Mesendoderm (in vitro differentiated cells): Measurements from ENCODE around the gene CCDC69.

ENCODE experiments used
- DNase-seq: peaks from one replicate; pipeline ENCODE4 v3.0.0; 2013
- H2AK5ac ChIP-seq: 2 replicates; pipeline ENCODE4 v1.6.1; 2013; ENCODE audit warnings: low read length, inconsistent platforms
- H2BK120ac ChIP-seq: 2 replicates; pipeline ENCODE4 v1.6.1; 2013; ENCODE audit warnings: low read depth, mild to moderate bottlenecking, low read length, moderate library complexity, mixed read lengths
- H2BK15ac ChIP-seq: replicated peaks from 2 replicates; pipeline ENCODE4 v1.6.1; 2013; ENCODE audit warnings: low read depth, mild to moderate bottlenecking, moderate library complexity
- H2BK5ac ChIP-seq: 2 replicates; pipeline ENCODE4 v1.6.1; 2013; ENCODE audit warnings: low read length, inconsistent platforms
- H3K18ac ChIP-seq: 2 replicates; pipeline ENCODE4 v1.6.1; 2013; ENCODE audit warnings: mild to moderate bottlenecking, low read length, mixed read lengths
- H3K23ac ChIP-seq: one replicate; pipeline ENCODE4 v1.6.1; 2013; ENCODE audit warnings: low read length
- H3K27ac ChIP-seq: 2 replicates; pipeline ENCODE4 v1.5.1; 2013; ENCODE audit warnings: low read depth, mild to moderate bottlenecking, inconsistent platforms, low read length, moderate library complexity
- H3K27me3 ChIP-seq: 2 replicates; pipeline ENCODE4 v1.6.1; 2013; ENCODE audit warnings: low read length, control low read depth, mild to moderate bottlenecking, inconsistent platforms; ENCODE audit not compliant: insufficient read depth, poor library complexity
- H3K36me3 ChIP-seq: 2 replicates; pipeline ENCODE4 v1.6.1; 2013; ENCODE audit warnings: low read length, inconsistent platforms; ENCODE audit not compliant: control insufficient read depth, insufficient read depth
- H3K4ac ChIP-seq: one replicate; pipeline ENCODE4 v1.6.1; 2013; ENCODE audit warnings: low read depth, mild to moderate bottlenecking, low read length, moderate library complexity
- H3K4me1 ChIP-seq: 2 replicates; pipeline ENCODE4 v1.6.1; 2013; ENCODE audit warnings: low read depth, low read length, inconsistent platforms; ENCODE audit not compliant: control insufficient read depth
- H3K4me2 ChIP-seq: 2 replicates; pipeline ENCODE4 v1.6.1; 2013; ENCODE audit warnings: low read length
- H3K4me3 ChIP-seq: 2 replicates; pipeline ENCODE4 v1.5.1; 2013; ENCODE audit warnings: mild to moderate bottlenecking, low read length
- H3K56ac ChIP-seq: one replicate; pipeline ENCODE4 v1.6.1; 2013; ENCODE audit warnings: low read length
- H3K79me1 ChIP-seq: 2 replicates; pipeline ENCODE4 v1.6.1; 2013; ENCODE audit warnings: low read length, inconsistent platforms
- H3K79me2 ChIP-seq: 2 replicates; pipeline ENCODE4 v1.6.1; 2013; ENCODE audit warnings: mild to moderate bottlenecking, low read length; ENCODE audit not compliant: control insufficient read depth, insufficient read depth
- H3K9ac ChIP-seq: 2 replicates; pipeline ENCODE4 v1.6.1; 2013; ENCODE audit warnings: low read length, inconsistent platforms
- H4K5ac ChIP-seq: one replicate; pipeline ENCODE4 v1.6.1; 2013; ENCODE audit warnings: low read length
- H4K8ac ChIP-seq: one replicate; pipeline ENCODE4 v1.6.1; 2013; ENCODE audit warnings: low read depth, mild to moderate bottlenecking, control low read depth, low read length, moderate library complexity
- WGBS: extraction: QIAGEN DNeasy Blood & Tissue Kit; methylation state at CpG from one replicate; pipeline ENCODE4 v1.1.7; 2013; ENCODE audit warnings: low lambda C conversion rate, missing lambda C conversion rate; ENCODE audit not compliant: insufficient coverage; ENCODE audit errors: extremely low coverage; 5-methylcytosine and 5-hydroxymethylcytosine counted together

The CCDC69 gene

DNA sequence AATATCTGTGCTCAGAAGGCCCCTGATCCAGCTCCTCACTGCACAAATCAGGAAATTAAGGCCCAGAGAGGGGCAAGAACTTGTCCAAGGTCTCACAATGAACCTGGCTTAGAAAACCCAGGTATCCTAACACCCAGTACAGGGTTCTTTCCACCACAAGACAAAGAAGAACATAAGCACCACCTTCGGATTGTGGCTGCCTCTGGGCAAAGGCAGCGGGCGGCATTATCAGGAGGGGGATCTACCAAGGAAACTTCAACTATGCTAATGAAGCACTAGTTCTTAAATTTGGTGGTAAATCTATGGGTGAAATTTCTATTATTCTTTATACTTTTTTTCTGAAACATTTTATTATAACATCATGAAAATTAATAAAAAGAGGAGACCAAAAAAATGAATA lies 84.2 kb downstream of the CCDC69 start:
- WGBS: no CpG with 5 or more reads among the region's 3 CpGs
- peaks cover 37% of the 10 kb centered on the region for H3K36me3 ChIP-seq

DNA sequence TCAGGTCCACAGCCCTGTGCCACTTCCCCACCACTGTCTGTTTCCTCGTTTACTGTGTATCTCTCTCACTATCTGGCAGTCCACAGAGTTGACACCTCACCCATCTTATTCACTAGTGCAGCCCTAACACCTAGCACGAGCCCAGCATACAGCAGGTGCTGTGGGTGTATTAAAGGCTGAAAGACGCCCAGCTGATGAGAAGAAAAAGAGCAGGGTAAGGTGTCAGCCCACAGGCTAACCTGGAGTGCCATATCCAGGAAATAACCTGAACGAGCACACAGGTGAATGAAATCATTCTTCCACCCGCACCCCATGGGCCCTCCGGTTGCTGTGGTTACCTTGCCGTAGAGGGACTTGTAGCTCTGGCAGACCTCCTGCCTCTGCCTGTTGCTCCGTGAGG lies 84.9 kb downstream of the CCDC69 start:
- no peak overlapping the region for H4K8ac ChIP-seq
- H3K27me3 ChIP-seq: no peaks in the 10 kb centered on the region
- H3K4me1 ChIP-seq: no peaks in the 10 kb centered on the region
- no peak overlapping the region for H3K9ac ChIP-seq
- H3K4me3 ChIP-seq: no peak overlapping the region
- H2BK5ac ChIP-seq: no peak overlapping the region
- no CpG with 5 or more reads among the region's 8 CpGs for WGBS
- peaks cover 42% of the 10 kb centered on the region for H3K36me3 ChIP-seq
- H3K23ac ChIP-seq: no peak overlapping the region
- no peak overlapping the region for H2BK15ac ChIP-seq
- no peak overlapping the region for H4K5ac ChIP-seq
- no peak overlapping the region for H3K18ac ChIP-seq
- peaks cover 23% of the 10 kb centered on the region for H3K79me1 ChIP-seq
- no peak overlapping the region for H3K4me2 ChIP-seq
- H3K56ac ChIP-seq: no peak overlapping the region
- no peak overlapping the region for H3K27ac ChIP-seq
- no peak overlapping the region for H2AK5ac ChIP-seq
- H3K4ac ChIP-seq: no peak overlapping the region
- peaks cover 8% of the 10 kb centered on the region for H3K79me2 ChIP-seq
- DNase-seq: no peak
- H2BK120ac ChIP-seq: no peak overlapping the region

More for the DNA sequence above, 84.2 kb downstream of the CCDC69 start:
- Histone ChIP-seq H2BK120ac (no peak overlapping the region), H3K4me1 (no peaks in the 10 kb centered on the region), H3K4me3 (no peak overlapping the region), H4K8ac (no peak overlapping the region), H3K56ac (no peak overlapping the region), H2AK5ac (no peak overlapping the region), H2BK5ac (no peak overlapping the region), H3K27me3 (no peaks in the 10 kb centered on the region), H3K79me2 (peaks cover 8% of the 10 kb centered on the region), H3K27ac (no peak overlapping the region), H4K5ac (no peak overlapping the region), H3K18ac (no peak overlapping the region), H3K79me1 (peaks cover 26% of the 10 kb centered on the region), H3K4ac (no peak overlapping the region), H2BK15ac (no peak overlapping the region), H3K9ac (no peak overlapping the region), H3K4me2 (no peak overlapping the region), H3K23ac (no peak overlapping the region)
- DNase-seq: no peak

DNA sequence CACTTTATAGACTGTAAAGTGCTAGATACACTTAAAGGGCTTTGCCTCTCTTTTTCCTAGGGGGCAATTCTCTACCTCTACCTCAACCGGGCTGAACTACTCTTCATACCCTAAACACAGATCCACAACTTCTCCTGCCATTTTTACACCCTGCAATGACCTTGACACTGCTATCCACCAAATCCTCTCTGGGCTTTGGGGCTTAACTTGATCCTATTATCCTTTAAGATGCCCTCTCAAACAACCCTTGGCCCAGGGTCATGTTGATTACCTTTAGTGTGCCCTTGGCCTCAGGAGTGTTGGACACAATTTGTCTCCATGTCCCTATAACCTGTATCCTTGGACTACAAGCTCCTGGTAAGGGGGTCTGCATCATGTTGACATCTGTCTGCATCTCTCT lies 85.8 kb downstream of the CCDC69 start:
- no CpG with 5 or more reads among the region's 1 CpG for WGBS
- peaks cover 42% of the 10 kb centered on the region for H3K36me3 ChIP-seq
- no peak overlapping the region for H3K27ac ChIP-seq
- H3K4me3 ChIP-seq: no peak overlapping the region
- H2BK15ac ChIP-seq: no peak overlapping the region
- DNase-seq: no peak
- no peak overlapping the region for H3K9ac ChIP-seq
- H3K18ac ChIP-seq: no peak overlapping the region
- peaks cover 18% of the 10 kb centered on the region for H3K79me1 ChIP-seq
- no peaks in the 10 kb centered on the region for H3K4me1 ChIP-seq
- no peak overlapping the region for H3K4me2 ChIP-seq
- no peak overlapping the region for H3K4ac ChIP-seq
- H2BK5ac ChIP-seq: no peak overlapping the region
- H2BK120ac ChIP-seq: no peak overlapping the region
- no peak overlapping the region for H3K56ac ChIP-seq
- H4K8ac ChIP-seq: no peak overlapping the region
- no peak overlapping the region for H4K5ac ChIP-seq
- H3K23ac ChIP-seq: no peak overlapping the region
- H2AK5ac ChIP-seq: no peak overlapping the region
- no peaks in the 10 kb centered on the region for H3K27me3 ChIP-seq
- H3K79me2 ChIP-seq: peaks cover 8% of the 10 kb centered on the region

DNA sequence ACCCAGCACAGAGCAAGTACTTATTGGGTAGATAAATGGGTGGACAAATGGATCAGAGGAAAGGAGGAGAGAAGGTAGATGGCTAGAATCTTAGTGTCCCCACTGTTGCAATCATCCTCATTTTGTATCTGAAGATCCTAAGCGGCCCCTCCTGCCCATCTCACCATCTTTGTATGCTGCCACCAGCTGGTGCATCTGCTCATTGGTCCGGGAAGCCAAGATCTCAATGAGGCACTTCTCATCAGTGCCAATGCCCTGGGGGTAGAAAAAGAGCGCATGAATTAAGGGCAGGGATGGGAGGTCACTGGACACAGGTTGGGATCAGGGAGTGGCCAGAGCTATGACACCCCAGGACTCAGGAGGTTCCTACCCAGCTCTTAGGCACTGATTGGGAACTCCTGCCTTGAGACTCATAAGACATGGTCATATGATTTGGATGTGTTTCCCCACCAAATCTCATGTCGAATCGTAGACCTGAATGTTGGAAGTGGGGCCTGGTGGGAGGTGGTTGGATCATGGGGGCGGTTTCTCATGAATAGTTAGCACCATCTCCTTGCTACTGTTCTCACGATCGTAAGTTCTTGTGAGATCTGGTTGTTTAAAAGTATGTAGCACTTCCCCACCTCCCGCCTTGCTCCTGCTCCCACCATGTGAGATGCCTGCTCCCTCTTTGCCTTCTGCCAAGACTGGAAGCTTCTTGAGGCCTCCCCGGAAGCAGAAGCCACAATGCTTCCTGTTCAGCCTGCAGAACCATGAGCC lies 86.6 kb downstream of the CCDC69 start:
- Histone ChIP-seq H2BK5ac (no peak overlapping the region), H2BK120ac (no peak overlapping the region), H3K36me3 (peaks cover 46% of the 10 kb centered on the region), H3K27me3 (no peaks in the 10 kb centered on the region), H4K5ac (no peak overlapping the region), H3K9ac (no peak overlapping the region), H3K4me3 (no peak overlapping the region), H4K8ac (no peak overlapping the region), H3K79me2 (peaks cover 5% of the 10 kb centered on the region), H3K23ac (no peak overlapping the region), H3K4ac (no peak overlapping the region), H3K18ac (no peak overlapping the region), H2AK5ac (no peak overlapping the region), H3K4me1 (no peaks in the 10 kb centered on the region), H3K56ac (no peak overlapping the region), H3K79me1 (peaks cover 14% of the 10 kb centered on the region), H2BK15ac (no peak overlapping the region), H3K27ac (no peak overlapping the region), H3K4me2 (no peak overlapping the region)
- no peak for DNase-seq
- no CpG with 5 or more reads among the region's 10 CpGs for WGBS

DNA sequence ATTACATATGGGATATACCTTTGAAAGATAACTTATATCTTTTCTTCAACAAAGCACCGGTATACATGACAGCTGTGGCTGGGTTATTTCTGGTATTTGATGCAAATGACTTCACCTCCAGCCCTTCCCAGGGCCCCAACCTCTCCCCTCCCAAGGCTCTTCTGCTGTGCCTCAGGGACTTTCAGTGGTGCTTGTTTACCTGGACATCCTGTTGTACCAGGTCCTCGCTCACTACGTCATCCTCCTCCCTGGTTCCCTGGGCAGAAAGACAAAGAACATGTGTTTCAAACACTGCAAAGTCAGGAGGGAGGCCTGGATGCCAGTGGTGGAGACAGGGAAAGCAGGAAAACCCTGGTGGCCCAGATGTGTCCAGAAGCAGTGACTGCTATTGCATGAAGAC lies 89.7 kb downstream of the CCDC69 start:
- H4K5ac ChIP-seq: no peak overlapping the region
- H3K27me3 ChIP-seq: no peaks in the 10 kb centered on the region
- H3K4me3 ChIP-seq: no peak overlapping the region
- peaks cover 2% of the 10 kb centered on the region for H3K79me1 ChIP-seq
- no peak overlapping the region for H3K56ac ChIP-seq
- H4K8ac ChIP-seq: no peak overlapping the region
- H2AK5ac ChIP-seq: no peak overlapping the region
- WGBS: no CpG with 5 or more reads among the region's 3 CpGs
- no peak overlapping the region for H3K27ac ChIP-seq
- peaks cover 56% of the 10 kb centered on the region for H3K36me3 ChIP-seq
- no peaks in the 10 kb centered on the region for H3K79me2 ChIP-seq
- H3K4ac ChIP-seq: no peak overlapping the region
- H2BK15ac ChIP-seq: no peak overlapping the region
- no peak overlapping the region for H3K23ac ChIP-seq
- no peak overlapping the region for H3K4me2 ChIP-seq
- H3K9ac ChIP-seq: no peak overlapping the region
- no peak overlapping the region for H2BK120ac ChIP-seq
- H3K4me1 ChIP-seq: no peaks in the 10 kb centered on the region
- no peak overlapping the region for H3K18ac ChIP-seq
- no peak for DNase-seq
- H2BK5ac ChIP-seq: no peak overlapping the region

DNA sequence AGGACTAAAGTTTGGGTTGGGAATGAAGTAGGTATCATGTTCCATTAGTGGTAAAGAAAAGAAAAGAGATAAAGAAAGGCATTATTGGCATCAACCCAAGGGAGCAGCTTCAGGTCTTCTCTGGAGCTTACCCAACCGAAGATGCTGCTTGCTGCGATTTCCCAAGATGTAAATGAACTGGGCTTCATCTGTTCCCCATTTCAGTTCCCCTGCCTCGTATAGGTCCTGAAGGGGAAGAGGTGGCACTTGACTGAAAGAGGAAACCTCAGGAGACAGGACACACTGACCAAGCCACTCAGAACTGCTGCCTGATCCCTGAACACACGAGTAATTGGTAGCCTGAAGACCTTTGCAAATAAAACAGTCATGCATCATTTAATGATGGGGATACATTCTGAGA lies 90.9 kb downstream of the CCDC69 start:
- Histone ChIP-seq H4K8ac (no peak overlapping the region), H3K4me1 (no peaks in the 10 kb centered on the region), H3K27me3 (no peaks in the 10 kb centered on the region), H3K4me2 (no peak overlapping the region), H3K4ac (no peak overlapping the region), H3K4me3 (no peak overlapping the region), H3K56ac (no peak overlapping the region), H3K18ac (no peak overlapping the region), H3K79me1 (no peaks in the 10 kb centered on the region), H3K27ac (no peak overlapping the region), H2BK15ac (no peak overlapping the region), H3K23ac (no peak overlapping the region), H2AK5ac (no peak overlapping the region), H2BK5ac (no peak overlapping the region), H2BK120ac (no peak overlapping the region), H4K5ac (no peak overlapping the region), H3K79me2 (no peaks in the 10 kb centered on the region), H3K9ac (no peak overlapping the region), H3K36me3 (peaks cover 52% of the 10 kb centered on the region)
- WGBS: no CpG with 5 or more reads among the region's 4 CpGs
- no peak for DNase-seq
